GM23338 (cell line): ENCODE data around the gene C20orf141. TPM values are rescaled to one million over a fixed set of nuclear protein-coding genes. Genes with fewer than 3 reads are reported as not detected.

Experiments used
- ATAC-seq: fragments of 200-7000 bp; cut with Tn5 transposase; 3 replicates; pipeline ENCODE4 v1.9.1; 2020
- DNase-seq: peaks from one replicate; pipeline ENCODE4 v3.0.0-alpha.2; 2015; ENCODE audit warnings: low spot score
- H2AFZ ChIP-seq: fragments of 200-600 bp; sonication (generic); 2 replicates; pipeline ENCODE4 v1.8.0; 2016; ENCODE audit warnings: antibody characterized with exemption, mild to moderate bottlenecking, moderate library complexity
- H3F3A ChIP-seq: fragments of 200-600 bp; sonication (generic); replicated peaks from 2 replicates; pipeline ENCODE4 v1.8.0; 2017; ENCODE audit warnings: antibody characterized with exemption, mixed run types, low read depth
- H3K27ac ChIP-seq: fragments of 200-600 bp; sonication (generic); 2 replicates; pipeline ENCODE4 v1.6.1; 2016; ENCODE audit warnings: low read depth
- H3K27me3 ChIP-seq: fragments of 200-600 bp; sonication (generic); 2 replicates; pipeline ENCODE4 v1.8.0; 2016; ENCODE audit warnings: mild to moderate bottlenecking, mixed run types, moderate library complexity; ENCODE audit not compliant: insufficient read depth
- H3K36me3 ChIP-seq: fragments of 200-600 bp; sonication (generic); 2 replicates; pipeline ENCODE4 v1.8.0; 2016; ENCODE audit warnings: mild to moderate bottlenecking; ENCODE audit not compliant: insufficient read depth
- H3K4me1 ChIP-seq: fragments of 200-600 bp; sonication (generic); 2 replicates; pipeline ENCODE4 v1.8.0; 2016; ENCODE audit warnings: mild to moderate bottlenecking, moderate library complexity; ENCODE audit not compliant: insufficient read depth
- H3K4me2 ChIP-seq: fragments of 200-600 bp; sonication (generic); 2 replicates; pipeline ENCODE4 v1.7.1; 2017; ENCODE audit warnings: mixed run types
- H3K4me3 ChIP-seq: fragments of 200-600 bp; sonication (generic); 2 replicates; pipeline ENCODE4 v1.6.1; 2016; ENCODE audit warnings: mixed run types
- H3K79me2 ChIP-seq: fragments of 200-600 bp; sonication (generic); replicated peaks from 2 replicates; pipeline ENCODE4 v1.8.0; 2017; ENCODE audit warnings: mild to moderate bottlenecking; ENCODE audit not compliant: insufficient read depth
- H3K9me2 ChIP-seq: fragments of 200-600 bp; sonication (generic); 2 replicates; pipeline ENCODE4 v1.8.0; 2017; ENCODE audit not compliant: insufficient read depth
- H4K20me1 ChIP-seq: fragments of 200-600 bp; sonication (generic); replicated peaks from 2 replicates; pipeline ENCODE4 v1.8.0; 2017; ENCODE audit warnings: mild to moderate bottlenecking; ENCODE audit not compliant: insufficient read depth
- H3K27ac Mint-ChIP-seq: 2 replicates; pipeline ENCODE4 v1.8.0; 2020; ENCODE audit warnings: inconsistent platforms, mild to moderate bottlenecking, moderate library complexity, mixed read lengths
- H3K27me3 Mint-ChIP-seq: 3 replicates; pipeline ENCODE4 v1.8.0; 2022; ENCODE audit warnings: low read depth, mild to moderate bottlenecking, moderate library complexity, mixed read lengths, inconsistent platforms; ENCODE audit not compliant: insufficient read depth, poor library complexity
- H3K36me3 Mint-ChIP-seq: 3 replicates; pipeline ENCODE4 v1.8.0; 2021; ENCODE audit warnings: low read depth, mild to moderate bottlenecking, inconsistent platforms, moderate library complexity, mixed read lengths
- H3K4me1 Mint-ChIP-seq: 3 replicates; pipeline ENCODE4 v1.8.0; 2020; ENCODE audit warnings: mild to moderate bottlenecking, inconsistent platforms, mixed read lengths
- H3K4me3 Mint-ChIP-seq: 3 replicates; pipeline ENCODE4 v1.8.0; 2021; ENCODE audit warnings: moderate library complexity, mild to moderate bottlenecking, inconsistent platforms, mixed read lengths
- H3K9me3 Mint-ChIP-seq: 3 replicates; pipeline ENCODE4 v1.8.0; 2020; ENCODE audit warnings: moderate library complexity, mild to moderate bottlenecking, inconsistent platforms, mixed read lengths
- CTCF ChIP-seq, 2 experiments: fragments of 200-600 bp in 1 of 2; sonication (generic) in 1 of 2; conservative IDR thresholded peaks; 2 replicates each; pipeline versions ENCODE4 v1.5.1 to v1.6.1; 2016 to 2017; ENCODE audit warnings: antibody characterized with exemption in 2 of 2, low read depth in 2 of 2, mild to moderate bottlenecking in 2 of 2, moderate library complexity in 1 of 2
- ETS1 ChIP-seq: IDR thresholded peaks from 2 replicates; pipeline ENCODE4 v1.6.1; 2016; ENCODE audit warnings: antibody characterized with exemption
- EZH2 ChIP-seq: fragments of 200-600 bp; sonication (generic); IDR thresholded peaks from one replicate; pipeline ENCODE4 v1.8.0; 2017; ENCODE audit warnings: antibody characterized with exemption, mild to moderate bottlenecking, low read depth; ENCODE audit not compliant: unreplicated experiment
- POLR2AphosphoS5 ChIP-seq: IDR thresholded peaks from 2 replicates; pipeline ENCODE4 v1.6.1; 2016; ENCODE audit warnings: antibody characterized with exemption, low read depth
- ZNF114 ChIP-seq: fragments of 250-450 bp; sonication (Bioruptor Pico); IDR thresholded peaks from 2 replicates; pipeline ENCODE4 v1.5.0; 2020; ENCODE audit warnings: mild to moderate bottlenecking, moderate library complexity
- polyA plus RNA-seq: library from polyadenylated mRNA; unstranded; fragments of >200 nt; fragmentation: Nextera tagmentation; extraction: Ambion mirVana; gene quantifications from 2 replicates; pipeline ENCODE4 v1.2.1, GENCODE V29; 2016
- total RNA-seq: library from RNA; depleted of rRNA; stranded (reverse); fragments of >200 nt; shearing (Covaris generic); gene quantifications from 2 replicates; pipeline ENCODE4 v1.2.3, GENCODE V29; 2014

Gene C20orf141
- total and polyA plus RNA-seq, 2 experiments from 2014 or later = not detected

- peak within 1 kb of the TSS; percentile 93 for H2AFZ ChIP-seq
- Mint-ChIP-seq H3K4me3 (peak within 1 kb of the TSS; percentile 79), H3K27me3 (peaks cover 23% of the 10 kb centered on the region), H3K36me3 (peaks cover 4% of the 10 kb centered on the region), H3K4me1 (peaks cover 5% of the 10 kb centered on the region), H3K27ac (no peak within 1 kb of the TSS), H3K9me3 (peaks cover 5% of the 10 kb centered on the region; the same call in 2 of the 3 replicates)
- H3K36me3 ChIP-seq = no peaks in the 10 kb centered on the region
- peak within 1 kb of the TSS; percentile 80 for H3K4me3 ChIP-seq
- ATAC-seq (peak; percentile 98), DNase-seq (peak; percentile 89)
- H3K79me2 ChIP-seq = no peaks in the 10 kb centered on the region
- H3K27ac ChIP-seq = no peak within 1 kb of the TSS
- TF ChIP-seq ETS1 = peak; percentile 75
- peak; percentile 61 for TF ChIP-seq POLR2AphosphoS5
- peak; percentile 54; the same call in 1 of the 2 replicates for TF ChIP-seq ZNF114 (CRISPR knock-in tag)
- TF ChIP-seq CTCF (conservative IDR thresholded peaks at IDR 0.05; ENCODE audit: low read depth in 2 of 2) = no peak
- H3K27me3 ChIP-seq = peaks cover 22% of the 10 kb centered on the region
- H4K20me1 ChIP-seq = no peaks in the 10 kb centered on the region
- H3F3A ChIP-seq = no peaks in the 10 kb centered on the region
- H3K4me2 ChIP-seq = peak within 1 kb of the TSS; percentile 92
- H3K4me1 ChIP-seq = no peaks in the 10 kb centered on the region
- H3K9me2 ChIP-seq = no peaks in the 10 kb centered on the region
Measured at GRCh38 chr20:2840138-2840966, 25.6 kb downstream of the C20orf141 start, which contains the start of the genes PCED1A and VPS16. Gene PCED1A, minus strand, starts transcription at chr20:2840655. Its CDS starts 743 bp downstream, at chr20:2839912. Gene VPS16, plus strand, starts transcription at chr20:2840745. Its CDS starts 30 bp downstream, at chr20:2840775.

GRCh38 chr20:2840967-2841531 is 26.3 kb downstream of the C20orf141 start:
- Mint-ChIP-seq H3K27ac (no peak overlapping the region), H3K4me3 (peak overlapping the region; percentile 79), H3K36me3 (peaks cover 4% of the 10 kb centered on the region), H3K27me3 (peaks cover 23% of the 10 kb centered on the region), H3K9me3 (peaks cover 5% of the 10 kb centered on the region; the same call in 2 of the 3 replicates), H3K4me1 (peaks cover 5% of the 10 kb centered on the region)
- H3K4me2 ChIP-seq = peak overlapping the region; percentile 92
- no peaks in the 10 kb centered on the region for H4K20me1 ChIP-seq
- DNase-seq (peak; percentile 65), ATAC-seq (peak; percentile 56)
- no peaks in the 10 kb centered on the region for H3K9me2 ChIP-seq
- TF ChIP-seq CTCF (conservative IDR thresholded peaks at IDR 0.05; ENCODE audit: low read depth in 2 of 2) = no peak
- TF ChIP-seq EZH2 = no peak
- no peak overlapping the region for H3K27ac ChIP-seq
- H3K36me3 ChIP-seq = no peaks in the 10 kb centered on the region
- H2AFZ ChIP-seq = peak overlapping the region; percentile 80
- H3K79me2 ChIP-seq = no peaks in the 10 kb centered on the region
- H3K4me1 ChIP-seq = no peaks in the 10 kb centered on the region
- no peaks in the 10 kb centered on the region for H3F3A ChIP-seq
- peak overlapping the region; percentile 80 for H3K4me3 ChIP-seq
- H3K27me3 ChIP-seq = peaks cover 22% of the 10 kb centered on the region
